Neutrophil (primary cell): Measurements from ENCODE around the gene ASF1A.

Source experiments
- H3K27ac ChIP-seq: fragments of 200-600 bp; sonication (generic); 2 replicates; pipeline ENCODE4 v1.5.1; 2016; ENCODE audit warnings: mild to moderate bottlenecking, moderate library complexity
- H3K27me3 ChIP-seq: fragments of 200-600 bp; sonication (generic); 2 replicates; pipeline ENCODE4 v1.6.0; 2016; ENCODE audit warnings: mild to moderate bottlenecking
- H3K36me3 ChIP-seq: fragments of 200-600 bp; sonication (generic); 2 replicates; pipeline ENCODE4 v1.5.1; 2017
- H3K4me1 ChIP-seq, 2 experiments: fragments of 200-600 bp in 1 of 2; sonication (generic) in 1 of 2; 1 replicate in 1 of 2; 2 replicates in 1 of 2; pipeline versions ENCODE4 v1.5.1 to v1.6.1; 2013 to 2016; ENCODE audit warnings: low read depth in 1 of 2, low read length in 1 of 2, mild to moderate bottlenecking in 1 of 2, moderate library complexity in 1 of 2; ENCODE audit not compliant: control insufficient read depth in 1 of 2, insufficient read depth in 1 of 2
- H3K4me3 ChIP-seq, 2 experiments: fragments of 200-600 bp in 1 of 2; sonication (generic) in 1 of 2; 1 replicate in 1 of 2; 2 replicates in 1 of 2; pipeline ENCODE4 v1.5.1; 2013 to 2016; ENCODE audit warnings: low read depth in 1 of 2, low read length in 1 of 2, mild to moderate bottlenecking in 1 of 2, moderate library complexity in 1 of 2
- H3K9me3 ChIP-seq: fragments of 200-600 bp; sonication (generic); 2 replicates; pipeline ENCODE4 v1.5.1; 2016
- CTCF ChIP-seq: fragments of 200-600 bp; sonication (generic); IDR thresholded peaks from 2 replicates; pipeline ENCODE4 v1.5.1; 2016; ENCODE audit warnings: antibody characterized with exemption

ASF1A gene

GRCh38 chr6:118881440-118882313, 12.3 kb upstream of the ASF1A start:
- H3K27ac ChIP-seq: no peak overlapping the region
- no peaks in the 10 kb centered on the region for H3K4me1 ChIP-seq
- no peaks in the 10 kb centered on the region for H3K27me3 ChIP-seq
- TF ChIP-seq CTCF: no peak
- H3K9me3 ChIP-seq: no peaks in the 10 kb centered on the region
- no peaks in the 10 kb centered on the region for H3K36me3 ChIP-seq
- no peak overlapping the region for H3K4me3 ChIP-seq

- no peaks in the 10 kb centered on the region for H3K27me3 ChIP-seq
- no peak overlapping the region for H3K4me3 ChIP-seq
- H3K4me1 ChIP-seq: no peaks in the 10 kb centered on the region
- no peak for TF ChIP-seq CTCF
- H3K9me3 ChIP-seq: no peaks in the 10 kb centered on the region
- no peaks in the 10 kb centered on the region for H3K36me3 ChIP-seq
- no peak overlapping the region for H3K27ac ChIP-seq
Measured at GRCh38 chr6:118882314-118882905, 11.5 kb upstream of the ASF1A start.

GRCh38 chr6:118886641-118887040, 7.3 kb upstream of the ASF1A start:
- no peaks in the 10 kb centered on the region for H3K27me3 ChIP-seq
- no peak for TF ChIP-seq CTCF
- H3K4me1 ChIP-seq: peaks cover 0 to 3% of the 10 kb centered on the region in 2 experiments
- no peaks in the 10 kb centered on the region for H3K36me3 ChIP-seq
- H3K4me3 ChIP-seq: no peak overlapping the region
- H3K9me3 ChIP-seq: no peaks in the 10 kb centered on the region
- H3K27ac ChIP-seq: no peak overlapping the region

- H3K4me1 ChIP-seq: peaks cover 17% of the 10 kb centered on the region in 2 experiments
- H3K36me3 ChIP-seq: no peaks in the 10 kb centered on the region
- no peak overlapping the region for H3K27ac ChIP-seq
- H3K27me3 ChIP-seq: no peaks in the 10 kb centered on the region
- H3K9me3 ChIP-seq: no peaks in the 10 kb centered on the region
- no peak overlapping the region for H3K4me3 ChIP-seq
- TF ChIP-seq CTCF: no peak
Measured at GRCh38 chr6:118889163-118889562, 4.8 kb upstream of the ASF1A start.

GRCh38 chr6:118890997-118891790, 2.8 kb upstream of the ASF1A start:
- no peak overlapping the region for H3K27ac ChIP-seq
- H3K9me3 ChIP-seq: no peaks in the 10 kb centered on the region
- peaks cover 28 to 30% of the 10 kb centered on the region in 2 experiments for H3K4me1 ChIP-seq
- H3K4me3 ChIP-seq: no peak overlapping the region
- TF ChIP-seq CTCF: no peak
- no peaks in the 10 kb centered on the region for H3K27me3 ChIP-seq
- H3K36me3 ChIP-seq: no peaks in the 10 kb centered on the region
